GM19025 (cell line): ENCODE measurements around the gene CORO7.

ENCODE experiments used
- ATAC-seq: cut with Tn5 transposase; IDR thresholded peaks from one replicate; pipeline ENCODE4 v1.9.1; 2021; ENCODE audit warnings: mild to moderate bottlenecking, low read depth, moderate library complexity; ENCODE audit not compliant: unreplicated experiment

Gene CORO7

GRCh38 chr16:4373356-4373908, 43.0 kb downstream of the CORO7 start:
- ATAC-seq = no peak

- no peak for ATAC-seq
Measured at GRCh38 chr16:4372578-4373355, 43.6 kb downstream of the CORO7 start.

GRCh38 chr16:4372001-4372577, 44.3 kb downstream of the CORO7 start:
- ATAC-seq = peak; percentile 28

GRCh38 chr16:4371357-4372000, 44.9 kb downstream of the CORO7 start, which contains the start of gene VASN:
Gene VASN, plus strand, starts transcription at chr16:4371848. Its CDS starts 9,030 bp downstream, at chr16:4380878.
- peak; percentile 65 for ATAC-seq

- ATAC-seq = no peak
Measured at GRCh38 chr16:4370570-4371356, 45.6 kb downstream of the CORO7 start.

GRCh38 chr16:4370151-4370550, 46.2 kb downstream of the CORO7 start:
- no peak for ATAC-seq

- no peak for ATAC-seq
Measured at GRCh38 chr16:4369007-4369733, 47.2 kb downstream of the CORO7 start.

- no peak for ATAC-seq
Measured at GRCh38 chr16:4367393-4367856, 49.0 kb downstream of the CORO7 start.

GRCh38 chr16:4366016-4366415, 50.4 kb downstream of the CORO7 start:
- ATAC-seq = no peak

GRCh38 chr16:4365615-4366014, 50.8 kb downstream of the CORO7 start:
- no peak for ATAC-seq

- ATAC-seq = peak; percentile 93
Measured at GRCh38 chr16:4365014-4365406, 51.4 kb downstream of the CORO7 start.

- ATAC-seq = no peak
Measured at GRCh38 chr16:4364196-4365013, 52.0 kb downstream of the CORO7 start.

GRCh38 chr16:4362476-4363135, 53.8 kb downstream of the CORO7 start:
- no peak for ATAC-seq

GRCh38 chr16:4361944-4362311, 54.5 kb downstream of the CORO7 start:
- ATAC-seq = no peak

- ATAC-seq = no peak
Measured at GRCh38 chr16:4361033-4361943, 55.1 kb downstream of the CORO7 start.

GRCh38 chr16:4360538-4361021, 55.8 kb downstream of the CORO7 start:
- ATAC-seq = no peak

- ATAC-seq = no peak
Measured at GRCh38 chr16:4359914-4360313, 56.5 kb downstream of the CORO7 start.
